HG02678 (cell line): ENCODE measurements around the gene EFNA2.

Source experiments
- ATAC-seq: cut with Tn5 transposase; IDR thresholded peaks from one replicate; pipeline ENCODE4 v1.9.1; 2021; ENCODE audit warnings: mild to moderate bottlenecking, moderate library complexity; ENCODE audit not compliant: unreplicated experiment

Gene EFNA2

DNA sequence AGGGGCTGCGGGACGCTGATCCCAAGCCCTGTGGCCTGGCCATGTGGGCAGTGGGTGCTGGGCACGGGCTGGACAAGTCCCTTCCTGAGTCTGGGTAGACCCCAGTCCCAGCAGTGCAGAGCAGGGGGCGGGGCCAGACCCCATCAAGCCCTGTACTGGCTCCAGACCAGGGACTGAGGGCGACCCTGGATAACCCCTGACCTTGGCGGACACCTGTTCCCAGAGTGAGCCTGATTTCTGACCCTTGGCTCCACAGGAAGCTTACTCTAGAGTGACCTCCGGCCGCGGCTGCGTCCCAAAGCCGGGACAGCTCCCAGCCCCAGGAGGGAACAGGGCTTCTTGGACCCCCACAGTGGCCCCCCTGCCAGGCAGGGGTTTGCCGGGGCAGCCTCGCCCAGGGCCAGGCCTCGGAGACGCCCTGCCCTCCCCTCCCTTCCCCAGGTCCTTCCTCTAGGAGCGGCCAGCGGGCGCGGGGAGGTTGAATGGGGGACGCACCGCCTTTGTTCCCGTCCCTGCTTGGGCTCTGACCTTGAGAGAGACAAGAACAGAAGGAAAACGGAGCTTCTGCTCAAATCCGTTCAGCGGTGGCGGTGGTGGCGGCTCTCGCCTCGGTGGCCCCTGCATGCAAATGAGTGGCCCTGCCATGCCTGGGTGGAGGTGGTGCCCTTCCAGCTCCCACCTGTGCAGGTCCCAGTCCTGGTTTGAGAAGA is 2.3 kb upstream of the EFNA2 start:
- ATAC-seq: no peak

DNA sequence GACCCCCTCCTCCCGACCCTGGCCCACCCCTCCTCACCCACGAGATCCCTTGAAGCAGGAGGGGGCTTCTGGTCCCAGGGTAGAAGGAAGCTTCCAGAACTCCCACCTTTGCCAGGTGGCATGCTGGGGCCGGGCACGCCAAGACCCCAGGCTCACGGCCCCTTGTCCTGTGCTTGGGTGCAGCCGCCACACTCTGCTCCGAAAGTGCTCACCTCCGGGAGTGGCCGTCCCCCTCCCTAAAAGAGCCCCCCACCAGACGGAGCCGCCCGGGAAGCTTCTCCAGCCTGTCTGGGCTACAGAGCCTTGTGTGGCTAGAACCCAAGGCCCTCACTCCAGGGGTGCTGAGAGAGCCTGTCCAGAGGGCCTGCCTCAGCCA is 1.8 kb upstream of the EFNA2 start:
- no peak for ATAC-seq

DNA sequence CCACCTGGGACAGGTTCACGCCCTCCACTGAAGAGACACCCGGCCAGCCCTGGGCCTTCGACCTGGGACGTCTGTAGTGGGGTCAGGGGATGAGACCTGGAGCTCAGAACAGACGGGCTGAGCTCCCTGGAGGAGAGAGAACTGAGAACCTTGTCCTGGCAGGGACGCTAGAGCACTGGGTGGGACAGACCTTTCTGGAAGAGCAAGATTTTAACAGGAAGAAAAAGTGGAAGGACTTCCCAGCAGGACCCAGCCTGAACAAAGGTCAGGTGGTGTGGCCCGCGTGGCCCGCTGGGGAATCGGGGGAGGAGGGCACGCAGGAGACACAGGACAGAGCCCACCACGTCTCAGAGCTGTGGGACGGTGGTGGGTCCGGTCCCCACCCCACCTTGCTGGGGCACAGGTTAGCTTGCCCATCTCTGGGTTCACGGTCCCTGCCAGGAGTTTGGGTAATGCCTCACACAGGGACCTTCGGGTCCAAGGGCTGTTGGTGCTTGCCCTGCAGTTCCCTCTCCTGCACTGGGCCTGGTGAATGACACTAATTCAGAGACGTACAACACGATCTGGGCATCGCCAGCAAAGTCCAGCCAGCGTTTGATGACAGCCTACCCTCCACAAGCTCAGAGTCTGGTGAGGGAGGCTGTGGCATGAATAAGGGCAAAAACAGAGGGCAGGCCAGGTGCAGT is 1.2 kb upstream of the EFNA2 start:
- no peak for ATAC-seq

DNA sequence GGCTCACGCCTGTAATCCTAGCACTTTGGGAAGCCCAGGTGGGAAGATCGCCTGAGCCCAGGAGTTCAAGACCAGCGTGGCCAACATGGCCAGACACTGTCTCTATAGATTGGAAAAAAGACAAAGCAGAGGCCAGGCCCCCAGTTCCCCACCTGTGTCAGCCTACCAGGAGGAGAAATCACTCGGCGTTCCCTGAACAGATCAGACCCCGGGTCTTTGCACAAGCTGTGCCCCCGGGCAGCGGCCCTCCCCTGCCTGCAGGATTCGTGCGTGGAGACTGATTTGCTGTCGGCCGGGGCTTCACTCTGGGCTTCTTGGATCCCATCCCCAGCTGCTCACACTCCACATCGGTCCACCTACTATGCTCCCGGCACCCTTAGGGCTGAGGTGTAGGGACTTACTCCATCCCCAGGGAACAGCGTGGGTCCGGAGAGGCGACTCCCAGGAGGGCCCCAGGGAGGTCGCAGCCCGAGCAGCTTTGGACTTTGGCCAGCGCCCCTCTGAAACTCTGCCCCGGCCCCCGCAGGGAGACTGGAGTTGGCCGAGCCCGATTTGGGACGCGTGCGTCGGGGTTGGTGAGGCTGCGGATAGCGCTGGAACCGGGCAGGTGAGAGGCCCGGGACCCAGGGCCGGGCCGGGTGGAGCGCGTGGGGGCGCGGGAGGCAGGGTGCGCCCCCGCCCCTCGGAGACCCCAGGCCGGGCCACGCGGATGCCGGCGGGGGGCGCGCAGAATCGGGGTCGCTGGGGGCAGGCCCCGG is 515 bp upstream of the EFNA2 start:
- no peak for ATAC-seq

DNA sequence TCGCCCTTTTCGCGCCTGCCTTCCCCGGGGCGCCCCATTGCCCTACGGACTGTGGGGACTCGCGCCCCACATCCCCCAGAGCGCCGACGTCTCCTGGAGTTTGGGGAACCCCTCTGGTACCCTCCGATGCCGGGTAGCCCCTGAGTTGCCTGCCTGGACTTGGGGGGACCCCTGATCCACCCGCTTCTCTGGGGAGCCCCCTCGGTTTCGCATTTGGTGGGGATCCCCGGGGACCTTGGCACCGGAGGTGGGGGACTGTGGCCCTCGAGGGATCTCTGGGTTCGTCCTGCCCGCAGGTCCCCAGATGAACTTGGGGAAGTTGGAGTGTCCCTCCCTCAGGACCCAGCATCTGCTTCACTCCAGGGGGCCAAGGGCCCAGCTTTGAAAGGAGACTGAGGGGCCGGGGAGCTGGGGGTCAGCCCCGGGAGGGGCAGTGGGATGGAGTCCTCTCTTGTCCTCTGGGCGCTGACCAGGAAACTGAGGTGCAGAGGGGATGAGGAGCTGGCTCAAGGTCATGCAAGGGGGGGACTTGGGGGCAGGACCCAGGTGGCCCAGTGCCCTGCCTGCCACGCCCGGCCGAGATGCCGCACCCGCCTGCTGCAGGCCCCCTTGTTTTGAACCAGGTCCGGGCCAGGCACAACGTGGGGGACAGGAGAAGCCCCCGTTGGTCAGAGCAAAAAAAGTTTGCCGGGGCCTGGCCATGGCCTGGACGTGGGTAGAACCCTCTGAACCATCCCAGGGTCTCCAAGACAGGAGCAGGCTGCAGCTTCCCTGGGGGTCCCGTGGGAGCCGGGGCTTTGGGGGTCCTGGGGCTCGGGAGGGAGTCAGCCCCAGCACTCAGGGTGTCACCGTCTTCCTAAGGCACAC is 1.0 kb downstream of the EFNA2 start:
- no peak for ATAC-seq

DNA sequence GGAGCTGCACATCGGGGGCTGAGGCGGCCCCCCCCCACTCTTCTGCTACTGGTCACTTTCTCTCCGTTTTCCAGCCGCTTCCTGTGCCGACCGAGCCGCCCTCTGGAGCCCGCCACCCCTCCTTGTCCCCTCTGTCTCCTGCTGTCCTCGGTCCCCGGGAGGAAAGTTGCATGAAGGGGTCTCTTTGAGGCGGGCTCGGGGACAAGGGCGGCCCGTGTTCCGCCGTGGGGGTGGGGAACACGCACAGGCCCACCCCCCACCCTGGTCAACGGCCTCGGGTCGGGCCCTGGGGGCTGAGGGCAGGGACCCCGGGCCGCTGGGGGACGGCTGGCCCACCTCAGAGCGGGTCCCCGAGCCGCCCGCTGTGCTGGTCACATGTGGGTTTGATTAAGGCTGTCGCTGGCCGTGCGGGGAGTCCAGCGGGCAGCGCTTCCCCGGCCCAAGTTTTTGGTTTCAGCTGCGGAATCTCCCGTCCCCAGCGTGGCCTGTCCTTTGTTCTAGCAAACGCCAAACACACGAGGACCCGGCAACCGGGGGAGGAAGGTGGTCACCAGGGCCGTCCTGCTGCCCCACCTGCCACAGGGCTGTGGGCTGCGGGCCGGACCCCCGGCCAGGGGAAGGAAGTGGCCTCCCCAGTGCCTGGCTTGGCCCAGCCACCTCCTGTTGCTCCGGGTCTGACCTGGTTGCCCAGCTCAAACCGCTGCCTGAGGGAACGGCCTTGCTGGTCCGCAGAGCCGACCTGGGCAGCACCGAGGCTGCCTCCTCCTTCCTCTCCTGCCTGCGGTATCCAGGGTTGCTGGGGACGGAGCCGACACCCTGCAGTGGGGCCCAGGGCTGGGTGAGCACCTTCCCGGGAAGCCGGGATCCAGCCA is 1.9 kb downstream of the EFNA2 start:
- ATAC-seq: no peak

DNA sequence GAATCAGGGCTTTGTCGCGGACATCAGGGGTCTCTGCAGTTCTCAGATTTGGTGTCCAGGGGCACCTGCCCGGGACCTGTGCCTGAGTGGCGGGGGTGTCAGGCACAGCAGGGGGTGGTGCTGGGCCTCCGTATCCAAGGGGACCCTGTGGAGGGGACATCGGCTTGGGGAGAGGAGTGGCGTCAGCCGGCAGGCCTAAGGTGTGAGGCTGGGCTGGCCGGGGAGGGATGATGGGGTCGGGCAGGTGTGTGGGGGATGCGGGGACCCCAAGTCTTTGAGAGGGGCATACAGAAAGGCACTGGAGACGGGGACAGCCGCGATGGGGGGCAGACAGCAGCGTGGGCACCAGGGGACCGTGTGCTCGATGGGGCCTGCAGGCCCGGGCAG is 2.5 kb downstream of the EFNA2 start:
- ATAC-seq: no peak

DNA sequence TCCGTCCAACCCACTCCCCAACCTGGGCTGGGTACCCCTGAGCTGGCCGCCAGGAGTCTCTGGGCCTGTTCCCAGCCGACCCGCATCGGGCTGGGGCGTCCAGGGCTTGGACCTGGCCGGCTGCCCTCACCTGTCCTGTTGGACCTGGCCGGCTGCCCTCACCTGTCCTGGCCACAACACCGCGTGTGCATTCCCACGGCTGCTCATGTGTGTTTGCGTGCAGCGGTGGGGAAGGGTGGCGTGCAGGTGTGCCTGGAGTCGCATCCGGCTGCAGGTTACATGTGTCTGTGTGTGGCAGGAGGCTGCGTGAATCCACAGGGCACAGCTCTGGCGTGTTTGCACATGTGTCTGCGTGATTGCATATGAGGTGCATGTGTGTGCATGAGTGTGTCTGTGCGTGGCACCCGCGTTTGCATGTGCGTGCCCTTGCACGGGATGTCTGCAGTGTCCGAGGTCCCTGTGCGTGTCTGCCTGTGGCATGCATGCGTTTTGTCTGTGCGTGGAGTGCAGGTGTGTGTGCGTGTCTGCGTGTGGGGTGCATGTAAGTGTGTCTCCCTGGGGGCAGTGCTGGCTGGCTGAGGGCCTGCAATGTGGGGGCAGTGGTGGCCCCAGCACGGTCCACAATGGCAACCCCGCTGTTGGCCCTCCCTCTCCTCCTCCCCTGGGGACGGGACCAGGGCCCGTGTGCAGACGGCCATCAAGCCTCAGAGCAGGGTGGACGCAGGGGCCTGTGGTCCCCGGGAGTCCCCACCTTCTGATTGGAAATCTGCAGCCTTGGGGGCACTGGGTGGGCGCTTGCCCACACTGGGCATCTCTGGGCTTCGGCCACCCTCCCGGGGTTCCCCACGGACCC is 3.4 kb downstream of the EFNA2 start:
- no peak for ATAC-seq

DNA sequence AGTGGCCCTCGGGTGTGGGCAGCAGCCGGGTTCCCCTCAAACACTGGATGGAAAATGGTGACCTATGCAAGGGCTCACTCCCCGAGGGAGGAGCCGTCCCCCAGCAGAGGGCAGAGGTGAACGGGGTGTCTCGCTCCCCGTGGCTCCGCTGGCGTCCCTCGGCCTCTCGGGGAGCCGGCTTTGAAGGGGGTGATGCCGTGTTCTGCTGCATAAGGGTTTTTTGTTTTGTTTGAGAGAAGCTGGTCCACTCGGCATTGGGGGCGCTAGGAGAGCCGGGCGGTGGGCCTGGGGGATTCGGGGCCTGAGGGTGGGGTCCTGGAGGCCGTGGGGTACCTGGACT is 4.0 kb downstream of the EFNA2 start:
- ATAC-seq: no peak

DNA sequence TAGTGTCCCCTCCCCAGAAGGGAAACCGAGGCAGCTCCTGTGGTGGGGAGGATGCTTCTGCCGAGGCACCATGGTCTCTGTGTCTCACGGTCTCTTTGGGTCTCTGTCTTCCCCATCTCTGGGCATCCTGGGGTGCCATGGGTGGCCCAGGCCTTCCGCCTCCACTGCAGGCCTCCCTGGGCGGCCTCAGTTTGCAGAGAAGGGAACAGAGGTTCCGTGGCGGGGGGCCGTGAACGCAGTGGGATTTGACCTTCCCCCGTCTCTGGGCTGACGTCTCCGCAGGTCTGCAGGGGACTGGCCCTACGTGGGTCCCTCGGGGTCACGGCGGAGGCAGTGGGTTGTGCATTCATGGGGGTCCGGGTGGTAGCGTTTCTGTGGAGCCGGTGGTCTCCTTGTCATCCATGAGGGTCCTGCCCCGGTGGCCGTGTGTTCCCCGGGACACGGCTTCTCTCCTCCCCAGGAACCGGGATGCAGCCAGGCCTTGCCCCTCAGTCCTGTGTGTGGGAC is 4.6 kb downstream of the EFNA2 start:
- ATAC-seq: no peak

DNA sequence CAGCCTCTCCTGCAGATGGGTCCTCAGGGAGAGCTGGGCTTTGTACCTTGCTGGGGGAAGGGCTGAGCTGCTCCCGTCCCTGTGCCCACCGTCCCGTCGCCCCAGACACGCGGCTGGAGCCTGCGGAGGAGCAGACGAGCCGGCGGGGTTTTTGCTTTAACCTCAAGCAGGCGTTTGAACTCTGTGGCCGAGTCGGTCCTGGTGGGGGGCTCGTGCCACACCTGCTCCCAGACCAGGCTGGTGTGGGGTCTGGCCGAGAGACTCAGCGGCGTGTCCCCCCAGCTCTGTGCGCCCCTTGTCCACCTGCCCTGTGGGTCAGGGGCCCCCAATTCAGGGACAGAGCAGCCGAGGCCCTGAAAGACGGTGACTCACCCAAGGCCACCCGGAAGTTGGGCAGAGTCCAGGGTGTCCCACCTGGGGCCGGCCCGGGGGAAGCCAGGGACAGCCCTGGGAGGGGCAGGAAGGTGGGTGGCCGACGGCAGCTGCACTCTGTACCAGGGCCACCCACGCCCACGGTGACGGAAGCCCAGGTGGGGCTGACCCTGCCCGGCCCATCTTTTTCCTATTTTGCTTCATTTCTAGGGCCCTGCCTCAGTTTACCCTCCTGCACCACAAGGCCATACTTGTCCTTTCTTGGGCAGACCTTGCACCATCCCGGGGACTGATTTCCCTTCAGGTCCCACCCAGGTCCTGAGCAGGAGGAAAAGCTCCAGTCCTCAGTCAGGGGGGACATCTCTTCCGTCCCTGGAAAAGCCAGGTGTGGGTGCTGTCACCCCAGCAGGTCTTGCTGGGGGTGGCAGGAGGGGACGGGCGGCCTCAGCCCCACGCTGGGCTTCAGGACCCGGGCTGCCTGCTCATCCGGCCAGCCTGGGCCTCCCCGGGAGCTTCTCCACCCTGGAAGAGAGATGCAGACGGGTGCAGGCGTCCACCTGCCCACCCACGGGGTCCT is 5.3 kb downstream of the EFNA2 start:
- ATAC-seq: no peak

DNA sequence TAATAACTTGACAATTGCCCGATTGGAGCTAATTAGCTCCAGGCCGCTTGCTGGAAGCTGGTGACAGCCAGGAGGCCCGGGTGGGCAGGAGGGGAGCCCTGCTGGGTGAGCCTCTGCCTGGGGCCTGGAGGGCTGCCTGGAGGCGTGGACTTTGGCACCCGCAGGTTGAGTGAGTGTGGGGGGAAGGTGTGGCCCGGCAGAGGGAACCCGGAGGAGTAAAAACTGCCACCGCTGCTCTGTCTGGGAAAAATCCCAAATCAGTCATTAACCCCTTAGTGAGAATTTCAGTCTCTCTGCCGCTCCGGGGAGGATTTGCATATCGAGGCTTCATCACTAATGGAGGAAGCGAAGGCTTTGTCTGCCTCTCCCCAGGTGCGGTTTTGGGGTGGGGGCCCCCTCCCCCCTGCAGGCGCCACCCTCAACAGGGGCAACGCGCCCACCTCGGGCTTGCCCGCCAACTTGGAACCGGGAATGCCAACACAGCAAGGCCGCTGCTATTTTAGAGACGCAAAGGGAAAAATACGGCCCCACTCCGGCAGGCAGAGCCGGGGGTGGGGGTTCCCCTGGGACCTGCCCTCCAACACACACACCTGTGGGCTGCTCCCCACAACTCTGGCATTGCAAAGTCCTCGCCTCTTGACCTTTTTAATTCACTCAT is 6.2 kb downstream of the EFNA2 start:
- no peak for ATAC-seq

DNA sequence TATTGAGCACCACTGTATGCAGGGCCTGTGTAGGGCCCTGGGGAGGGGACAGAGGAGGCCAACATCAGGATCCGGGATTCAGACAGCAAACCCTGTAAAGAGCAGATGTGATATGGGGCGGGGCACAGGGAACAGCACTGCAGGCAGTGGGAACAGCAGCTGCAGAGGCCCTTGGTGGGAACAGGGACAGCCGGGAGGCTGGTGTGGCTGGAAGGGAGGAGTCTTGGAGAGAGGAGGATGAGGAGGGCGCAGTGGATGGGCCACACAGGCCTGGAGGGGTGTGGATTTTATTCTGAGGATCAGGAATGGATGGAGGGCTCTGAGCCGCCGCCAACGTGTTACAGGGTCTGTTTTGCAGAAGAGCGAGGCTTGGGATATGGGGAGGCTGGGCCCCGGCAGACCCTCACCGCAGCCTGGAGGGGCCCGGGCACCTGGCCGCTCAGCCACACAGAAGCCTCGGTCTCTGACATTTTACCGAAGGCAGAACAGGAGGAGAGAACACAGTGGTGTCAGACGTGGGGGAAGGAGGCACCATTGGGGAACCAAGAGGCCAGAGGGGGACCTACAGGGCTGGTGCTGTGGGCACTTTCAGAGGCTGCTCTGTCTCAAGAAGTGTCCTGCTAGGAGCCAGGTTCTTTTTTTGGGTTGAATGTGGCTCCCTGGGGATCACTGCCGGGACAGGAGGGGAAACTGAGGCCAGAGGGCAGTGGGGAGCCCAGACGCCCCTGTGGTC is 6.9 kb downstream of the EFNA2 start:
- no peak for ATAC-seq

DNA sequence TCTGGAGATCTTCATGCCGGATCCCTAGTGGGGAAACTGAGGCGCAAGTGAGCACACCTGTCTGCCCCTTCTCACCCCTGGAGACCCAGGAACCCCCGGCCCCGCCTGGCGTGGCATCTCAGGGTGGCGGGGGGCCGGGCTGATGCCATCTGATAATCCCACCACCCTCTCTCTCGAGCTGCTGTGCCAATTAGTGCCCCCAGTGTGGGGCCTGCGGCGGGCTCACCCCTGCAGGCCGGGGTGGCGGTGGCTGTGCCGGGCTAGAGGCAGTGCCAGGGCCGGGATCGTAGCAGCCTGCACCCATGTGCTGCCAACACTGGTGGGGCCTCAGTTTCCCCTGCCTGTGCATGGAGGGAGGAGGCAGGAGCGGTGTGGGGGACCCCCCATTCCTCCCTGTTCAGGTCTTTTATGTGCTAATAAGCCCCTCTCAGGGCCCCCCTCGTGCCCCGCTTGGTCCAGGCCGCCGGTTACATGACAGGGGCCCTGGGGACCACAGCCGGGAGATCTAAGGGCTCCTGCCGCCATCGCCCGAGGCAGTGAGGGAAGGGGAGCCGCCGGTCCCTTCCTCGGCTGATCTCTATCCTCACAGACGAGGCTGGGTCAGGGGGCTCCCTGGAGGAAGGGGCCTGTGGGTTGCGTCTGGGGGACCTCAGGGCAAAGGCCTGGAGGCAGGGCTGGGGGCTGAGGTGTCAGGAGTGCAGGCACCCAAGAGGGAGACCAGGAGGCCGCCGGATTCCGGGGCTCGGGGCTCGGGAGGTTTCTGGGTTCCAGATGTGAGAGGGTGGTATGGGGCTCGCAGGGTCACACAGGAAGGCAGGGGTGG is 8.3 kb downstream of the EFNA2 start:
- ATAC-seq: no peak

DNA sequence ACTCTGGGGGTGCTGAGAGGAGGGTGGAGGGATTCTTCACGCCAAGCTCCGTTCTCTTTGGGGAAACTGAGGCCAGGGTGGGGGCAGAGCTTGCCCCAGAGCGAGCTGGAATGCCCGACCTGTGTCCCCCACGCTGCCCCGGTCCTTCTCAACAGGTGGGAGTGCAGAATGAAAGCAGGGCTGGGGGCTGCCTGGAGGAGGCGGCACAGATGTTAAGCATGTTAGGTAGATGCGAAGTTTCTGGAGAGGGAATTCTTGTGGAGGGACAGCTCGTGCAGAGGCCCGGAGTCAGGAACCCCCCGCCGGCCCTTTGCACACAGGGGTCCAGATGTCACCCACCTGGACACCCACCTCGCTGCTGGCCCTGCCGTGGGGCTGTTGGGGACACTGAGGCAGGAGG is 9.0 kb downstream of the EFNA2 start:
- no peak for ATAC-seq
